ENCODE results near the gene FBXO9.

FBXO9 gene

GRCh38 chr6:53115741-53116140, 50.5 kb downstream of the FBXO9 start:
- H3K4me1 ChIP-seq (ENCODE audit: insufficient read depth, low read length), result peaks cover 22% of the 10 kb centered on the region
- peaks cover 5% of the 10 kb centered on the region; the same call in 1 of the 2 replicates for H3K9me3 ChIP-seq (ENCODE audit: control insufficient read depth, insufficient read depth, low read length)
- H3K36me3 ChIP-seq (ENCODE audit: insufficient read depth, low read length), result no peaks in the 10 kb centered on the region
- no peak overlapping the region for H3K9ac ChIP-seq (ENCODE audit: low read depth, low read length)

- peaks cover 22% of the 10 kb centered on the region for H3K4me1 ChIP-seq (ENCODE audit: insufficient read depth, low read length)
- no peaks in the 10 kb centered on the region for H3K36me3 ChIP-seq (ENCODE audit: insufficient read depth, low read length)
- peaks cover 5% of the 10 kb centered on the region; the same call in 1 of the 2 replicates for H3K9me3 ChIP-seq (ENCODE audit: control insufficient read depth, insufficient read depth, low read length)
- H3K9ac ChIP-seq (ENCODE audit: low read depth, low read length), result no peak overlapping the region
These were observed 54.1 kb downstream of the FBXO9 start for GRCh38 chr6:53119349-53119748.

GRCh38 chr6:53119772-53120409, 54.7 kb downstream of the FBXO9 start:
- Histone ChIP-seq H3K9ac (ENCODE audit: low read depth, low read length) (no peak overlapping the region), H3K9me3 (ENCODE audit: control insufficient read depth, insufficient read depth, low read length) (peaks cover 2% of the 10 kb centered on the region; the same call in 1 of the 2 replicates), H3K36me3 (ENCODE audit: insufficient read depth, low read length) (no peaks in the 10 kb centered on the region), H3K4me1 (ENCODE audit: insufficient read depth, low read length) (peaks cover 22% of the 10 kb centered on the region)

- no peaks in the 10 kb centered on the region for H3K36me3 ChIP-seq (ENCODE audit: insufficient read depth, low read length)
- no peak overlapping the region for H3K9ac ChIP-seq (ENCODE audit: low read depth, low read length)
- no peaks in the 10 kb centered on the region for H3K9me3 ChIP-seq (ENCODE audit: control insufficient read depth, insufficient read depth, low read length)
- H3K4me1 ChIP-seq (ENCODE audit: insufficient read depth, low read length), result peaks cover 11% of the 10 kb centered on the region
These were observed 59.1 kb downstream of the FBXO9 start for GRCh38 chr6:53124131-53124800.

GRCh38 chr6:53125276-53125675, 60.1 kb downstream of the FBXO9 start:
- H3K36me3 ChIP-seq (ENCODE audit: insufficient read depth, low read length), result no peaks in the 10 kb centered on the region
- no peak overlapping the region for H3K9ac ChIP-seq (ENCODE audit: low read depth, low read length)
- no peaks in the 10 kb centered on the region for H3K9me3 ChIP-seq (ENCODE audit: control insufficient read depth, insufficient read depth, low read length)
- H3K4me1 ChIP-seq (ENCODE audit: insufficient read depth, low read length), result peaks cover 4% of the 10 kb centered on the region; the same call in 1 of the 2 replicates

- Histone ChIP-seq H3K36me3 (ENCODE audit: insufficient read depth, low read length) (no peaks in the 10 kb centered on the region), H3K9ac (ENCODE audit: low read depth, low read length) (no peak overlapping the region), H3K4me1 (ENCODE audit: insufficient read depth, low read length) (no peaks in the 10 kb centered on the region), H3K9me3 (ENCODE audit: control insufficient read depth, insufficient read depth, low read length) (no peaks in the 10 kb centered on the region)
These were observed 63.6 kb downstream of the FBXO9 start for GRCh38 chr6:53128842-53129241.

GRCh38 chr6:53130569-53131290, 65.5 kb downstream of the FBXO9 start:
- Histone ChIP-seq H3K9me3 (ENCODE audit: control insufficient read depth, insufficient read depth, low read length) (no peaks in the 10 kb centered on the region), H3K36me3 (ENCODE audit: insufficient read depth, low read length) (no peaks in the 10 kb centered on the region), H3K4me1 (ENCODE audit: insufficient read depth, low read length) (no peaks in the 10 kb centered on the region), H3K9ac (ENCODE audit: low read depth, low read length) (no peak overlapping the region)

- Histone ChIP-seq H3K36me3 (ENCODE audit: insufficient read depth, low read length) (no peaks in the 10 kb centered on the region), H3K4me1 (ENCODE audit: insufficient read depth, low read length) (no peaks in the 10 kb centered on the region), H3K9me3 (ENCODE audit: control insufficient read depth, insufficient read depth, low read length) (no peaks in the 10 kb centered on the region), H3K9ac (ENCODE audit: low read depth, low read length) (no peak overlapping the region)
These were observed 68.8 kb downstream of the FBXO9 start for GRCh38 chr6:53133961-53134360.

GRCh38 chr6:53134601-53135235, 69.5 kb downstream of the FBXO9 start:
- Histone ChIP-seq H3K36me3 (ENCODE audit: insufficient read depth, low read length) (no peaks in the 10 kb centered on the region), H3K9ac (ENCODE audit: low read depth, low read length) (no peak overlapping the region), H3K4me1 (ENCODE audit: insufficient read depth, low read length) (no peaks in the 10 kb centered on the region), H3K9me3 (ENCODE audit: control insufficient read depth, insufficient read depth, low read length) (no peaks in the 10 kb centered on the region)

GRCh38 chr6:53136000-53136609, 70.9 kb downstream of the FBXO9 start:
- H3K4me1 ChIP-seq (ENCODE audit: insufficient read depth, low read length), result no peaks in the 10 kb centered on the region
- no peaks in the 10 kb centered on the region for H3K36me3 ChIP-seq (ENCODE audit: insufficient read depth, low read length)
- no peaks in the 10 kb centered on the region for H3K9me3 ChIP-seq (ENCODE audit: control insufficient read depth, insufficient read depth, low read length)
- H3K9ac ChIP-seq (ENCODE audit: low read depth, low read length), result no peak overlapping the region

- no peaks in the 10 kb centered on the region for H3K9me3 ChIP-seq (ENCODE audit: control insufficient read depth, insufficient read depth, low read length)
- no peaks in the 10 kb centered on the region for H3K36me3 ChIP-seq (ENCODE audit: insufficient read depth, low read length)
- no peak overlapping the region for H3K9ac ChIP-seq (ENCODE audit: low read depth, low read length)
- H3K4me1 ChIP-seq (ENCODE audit: insufficient read depth, low read length), result 0 out of 2 replicates have a peak, but pooled peaks cover under 1% of the 10 kb centered on the region
These were observed 74.7 kb downstream of the FBXO9 start for GRCh38 chr6:53139841-53140413.

GRCh38 chr6:53142810-53143209, 77.6 kb downstream of the FBXO9 start:
- Histone ChIP-seq H3K4me1 (ENCODE audit: insufficient read depth, low read length) (peaks cover 6% of the 10 kb centered on the region; the same call in 1 of the 2 replicates), H3K9me3 (ENCODE audit: control insufficient read depth, insufficient read depth, low read length) (no peaks in the 10 kb centered on the region), H3K9ac (ENCODE audit: low read depth, low read length) (no peak overlapping the region), H3K36me3 (ENCODE audit: insufficient read depth, low read length) (no peaks in the 10 kb centered on the region)

- H3K9ac ChIP-seq (ENCODE audit: low read depth, low read length), result no peak overlapping the region
- peaks cover 6% of the 10 kb centered on the region; the same call in 1 of the 2 replicates for H3K4me1 ChIP-seq (ENCODE audit: insufficient read depth, low read length)
- H3K9me3 ChIP-seq (ENCODE audit: control insufficient read depth, insufficient read depth, low read length), result no peaks in the 10 kb centered on the region
- no peaks in the 10 kb centered on the region for H3K36me3 ChIP-seq (ENCODE audit: insufficient read depth, low read length)
These were observed 78.5 kb downstream of the FBXO9 start for GRCh38 chr6:53143710-53144109.

GRCh38 chr6:53144802-53145201, 79.6 kb downstream of the FBXO9 start:
- peaks cover 6% of the 10 kb centered on the region; the same call in 1 of the 2 replicates for H3K4me1 ChIP-seq (ENCODE audit: insufficient read depth, low read length)
- H3K9ac ChIP-seq (ENCODE audit: low read depth, low read length), result no peak overlapping the region
- no peaks in the 10 kb centered on the region for H3K9me3 ChIP-seq (ENCODE audit: control insufficient read depth, insufficient read depth, low read length)
- no peaks in the 10 kb centered on the region for H3K36me3 ChIP-seq (ENCODE audit: insufficient read depth, low read length)
